Measurements from ENCODE around the gene CLEC6A. TPM values are rescaled to one million over a fixed set of nuclear protein-coding genes. Genes with fewer than 3 reads are reported as not detected.

The CLEC6A gene
- total RNA-seq, 1 experiment from 2014 or later, result 0.17 TPM

DNA sequence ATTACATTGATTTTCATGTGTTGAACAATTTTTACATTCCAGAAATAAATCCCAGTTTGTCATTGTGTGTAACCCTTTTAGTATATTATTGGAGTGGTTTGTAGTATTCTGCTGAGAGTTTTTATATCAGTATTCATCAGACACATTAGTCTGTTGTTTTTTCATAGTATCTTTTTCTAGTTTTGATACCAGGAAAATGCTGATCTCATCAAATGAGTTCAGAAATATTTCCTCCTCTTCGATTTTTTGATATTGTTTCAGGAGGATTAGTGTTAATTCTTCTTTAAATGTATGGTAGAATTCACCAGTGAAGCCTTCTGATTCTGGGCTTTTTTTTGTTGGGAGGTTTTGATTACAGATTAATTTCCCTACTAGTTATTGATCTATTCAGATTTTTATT lies 15.3 kb downstream of the CLEC6A start:
- Histone ChIP-seq H2AFZ (ENCODE audit: low read length) (no peak overlapping the region), H3K79me2 (ENCODE audit: insufficient read depth, low read length) (no peaks in the 10 kb centered on the region), H3K23me2 (ENCODE audit: insufficient read length, low read depth, low read length, poor library complexity, severe bottlenecking) (no peaks in the 10 kb centered on the region), H3K4ac (ENCODE audit: low read depth, low read length) (no peak overlapping the region), H3K4me2 (ENCODE audit: insufficient read depth, insufficient read length, low read length) (no peak overlapping the region), H2BK5ac (ENCODE audit: insufficient read length, low read length) (no peak overlapping the region), H3K18ac (ENCODE audit: insufficient read length, low read depth, low read length) (no peak overlapping the region), H4K8ac (replicated peaks; ENCODE audit: insufficient read length, low read depth, low read length) (no peak overlapping the region), H2BK15ac (ENCODE audit: low read depth, low read length) (no peak overlapping the region), H3K56ac (ENCODE audit: insufficient read length, low read depth, low read length) (no peak overlapping the region), H2BK120ac (ENCODE audit: low read depth, low read length, poor library complexity, severe bottlenecking) (no peak overlapping the region), H2AK5ac (ENCODE audit: insufficient read length, low read length) (no peak overlapping the region), H3T11ph (ENCODE audit: low read length) (no peak overlapping the region), H4K5ac (ENCODE audit: insufficient read length, low read depth, low read length) (no peak overlapping the region), H3K9me3 (ENCODE audit: control insufficient read depth, low read depth, low read length) (no peaks in the 10 kb centered on the region), H3K9ac (ENCODE audit: extremely low read depth, insufficient read length, low read length) (no peak overlapping the region), H3K14ac (ENCODE audit: insufficient read depth, low read length) (no peak overlapping the region), H3K27ac (ENCODE audit: insufficient read length, low read depth, low read length) (no peak overlapping the region), H4K91ac (ENCODE audit: insufficient read length, low read depth, low read length) (no peak overlapping the region), H2BK20ac (ENCODE audit: low read depth, low read length, poor library complexity, severe bottlenecking) (no peak overlapping the region), H3K27me3 (ENCODE audit: insufficient read depth, low read length) (no peaks in the 10 kb centered on the region), H4K20me1 (ENCODE audit: control insufficient read depth, insufficient read depth, insufficient read length) (no peaks in the 10 kb centered on the region), H2BK12ac (ENCODE audit: insufficient read length, low read depth, low read length) (no peak overlapping the region), H3K23ac (ENCODE audit: insufficient read length, low read depth, low read length) (no peak overlapping the region), H3K4me1 (ENCODE audit: insufficient read depth, low read length) (no peaks in the 10 kb centered on the region; the same call in 1 of the 2 replicates), H3K79me1 (ENCODE audit: insufficient read depth, low read depth, low read length, poor library complexity, severe bottlenecking) (no peaks in the 10 kb centered on the region)
- no peak overlapping the region for H3K27ac Mint-ChIP-seq
- no peak overlapping the region for H3K4me3 Mint-ChIP-seq
- peaks cover 13 to 18% of the 10 kb centered on the region in 2 experiments; a peak in 4 of 5 replicates for H3K9me3 Mint-ChIP-seq
- WGBS (ENCODE audit: extremely low coverage, insufficient read length, low lambda C conversion rate), result no CpG with 5 or more reads among the region's 1 CpG
- peaks cover 5 to 24% (median 17%) of the 10 kb centered on the region in 3 experiments for H3K36me3 Mint-ChIP-seq (ENCODE audit: insufficient read depth in 1 of 3, low read depth in 3 of 3)
- no peak for DNase-seq
- peaks cover 18 to 35% of the 10 kb centered on the region in 2 experiments for H3K4me1 Mint-ChIP-seq
- no peaks in the 10 kb centered on the region for H3K27me3 Mint-ChIP-seq (ENCODE audit: low read depth)
- TF ChIP-seq, protein P1, sequence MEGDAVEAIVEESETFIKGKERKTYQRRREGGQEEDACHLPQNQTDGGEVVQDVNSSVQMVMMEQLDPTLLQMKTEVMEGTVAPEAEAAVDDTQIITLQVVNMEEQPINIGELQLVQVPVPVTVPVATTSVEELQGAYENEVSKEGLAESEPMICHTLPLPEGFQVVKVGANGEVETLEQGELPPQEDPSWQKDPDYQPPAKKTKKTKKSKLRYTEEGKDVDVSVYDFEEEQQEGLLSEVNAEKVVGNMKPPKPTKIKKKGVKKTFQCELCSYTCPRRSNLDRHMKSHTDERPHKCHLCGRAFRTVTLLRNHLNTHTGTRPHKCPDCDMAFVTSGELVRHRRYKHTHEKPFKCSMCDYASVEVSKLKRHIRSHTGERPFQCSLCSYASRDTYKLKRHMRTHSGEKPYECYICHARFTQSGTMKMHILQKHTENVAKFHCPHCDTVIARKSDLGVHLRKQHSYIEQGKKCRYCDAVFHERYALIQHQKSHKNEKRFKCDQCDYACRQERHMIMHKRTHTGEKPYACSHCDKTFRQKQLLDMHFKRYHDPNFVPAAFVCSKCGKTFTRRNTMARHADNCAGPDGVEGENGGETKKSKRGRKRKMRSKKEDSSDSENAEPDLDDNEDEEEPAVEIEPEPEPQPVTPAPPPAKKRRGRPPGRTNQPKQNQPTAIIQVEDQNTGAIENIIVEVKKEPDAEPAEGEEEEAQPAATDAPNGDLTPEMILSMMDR (conservative IDR thresholded peaks at IDR 0.05), result no peak

All from H9 (cell line).